Colonic mucosa (tissue), 4 donors: Measurements from ENCODE around the gene RANBP3L. TPM values are rescaled to one million over a fixed set of nuclear protein-coding genes. Genes with fewer than 3 reads are reported as not detected.
"Not testable (repeated sequence)": the region's sequence is repeated elsewhere in the genome, so short reads cannot be mapped to it uniquely, and the experiment has no call there.

Experiments
- DNase-seq: peaks from one replicate; pipeline ENCODE4 v3.0.0-alpha.2; 2020
- H3K27ac ChIP-seq: fragments of 200-600 bp; one replicate; pipeline ENCODE4 v1.8.0; 2021
- H3K27me3 ChIP-seq: fragments of 200-600 bp; one replicate; pipeline ENCODE4 v1.8.0; 2021
- H3K36me3 ChIP-seq: fragments of 200-600 bp; one replicate; pipeline ENCODE4 v1.8.0; 2021
- H3K4me1 ChIP-seq: fragments of 200-600 bp; one replicate; pipeline ENCODE4 v1.8.0; 2021; ENCODE audit warnings: mild to moderate bottlenecking
- H3K4me3 ChIP-seq: fragments of 200-600 bp; one replicate; pipeline ENCODE4 v1.8.0; 2021
- H3K9ac ChIP-seq, 2 donors: one replicate each; pipeline ENCODE4 v1.7.0; 2013; ENCODE audit warnings: control low read depth in 2 of 2, low read depth in 2 of 2, low read length in 2 of 2
- H3K9me3 ChIP-seq: fragments of 200-600 bp; one replicate; pipeline ENCODE4 v1.8.0; 2021
- CTCF ChIP-seq: fragments of 200-600 bp; IDR thresholded peaks from one replicate; pipeline ENCODE4 v1.8.0; 2022; ENCODE audit warnings: antibody characterized with exemption, mild to moderate bottlenecking
- intact Hi-C: fragments of 100-400 bp; cut with DNase I; formaldehyde crosslinking; loops from one replicate; pipeline ENCODE4 v1.14.1; 2022
- total RNA-seq, 2 donors: library from RNA; stranded (reverse); fragmentation: NEBNext Ultra II Directional in 1 of 2; extraction: Animal tissue kit (Norgen Biotek cat#: 25700) in 1 of 2; gene quantifications; one replicate each; pipeline ENCODE4 v1.2.1, GENCODE V29; 2021
- donor health status: healthy.
- donor health status: DM: no; HTN: no; CAD: no.
- donor health status: DM: no; HTN: no; CAD: no.

The RANBP3L gene
- total RNA-seq, 2 donors from 2014 or later, result 0.19 TPM; not detected in 1

GRCh38 chr5:36206913-36207312, 94.8 kb downstream of the RANBP3L start:
- intact Hi-C loops, result no loop called here
- no peaks in the 10 kb centered on the region for H3K4me1 ChIP-seq
- TF ChIP-seq CTCF, result no peak
- no peaks in the 10 kb centered on the region for H3K9me3 ChIP-seq
- DNase-seq, result no peak
- H3K36me3 ChIP-seq, result no peaks in the 10 kb centered on the region
- H3K27me3 ChIP-seq, result no peaks in the 10 kb centered on the region
- no peak overlapping the region for H3K9ac ChIP-seq
- no peak overlapping the region for H3K4me3 ChIP-seq
- H3K27ac ChIP-seq, result no peak overlapping the region

DNA sequence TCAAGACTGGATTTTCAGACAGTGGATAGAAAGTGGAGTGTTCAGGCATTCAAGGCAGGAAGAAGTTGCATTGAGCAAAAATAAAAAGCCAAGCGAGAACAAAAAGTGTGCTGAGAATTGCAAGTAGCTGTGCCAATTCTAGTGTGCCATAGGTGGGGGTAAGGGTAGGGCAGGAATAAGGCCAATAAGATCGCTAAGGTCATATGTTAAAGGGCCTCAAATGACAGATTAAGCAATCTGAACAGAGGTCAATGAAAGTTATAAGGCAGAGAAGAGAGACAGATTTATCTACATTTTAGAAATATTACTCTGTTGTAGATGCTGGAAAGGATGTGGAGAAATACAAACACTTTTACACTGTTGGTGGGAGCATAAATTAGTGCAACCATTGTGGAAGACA, 96.4 kb downstream of the RANBP3L start:
- no peak for TF ChIP-seq CTCF
- intact Hi-C loops, result no loop called here
- Histone ChIP-seq H3K36me3 (no peaks in the 10 kb centered on the region), H3K4me3 (no peak overlapping the region), H3K9me3 (no peaks in the 10 kb centered on the region), H3K27me3 (no peaks in the 10 kb centered on the region), H3K4me1 (no peaks in the 10 kb centered on the region), H3K9ac (no peak overlapping the region), H3K27ac (no peak overlapping the region)
- no peak for DNase-seq

DNA sequence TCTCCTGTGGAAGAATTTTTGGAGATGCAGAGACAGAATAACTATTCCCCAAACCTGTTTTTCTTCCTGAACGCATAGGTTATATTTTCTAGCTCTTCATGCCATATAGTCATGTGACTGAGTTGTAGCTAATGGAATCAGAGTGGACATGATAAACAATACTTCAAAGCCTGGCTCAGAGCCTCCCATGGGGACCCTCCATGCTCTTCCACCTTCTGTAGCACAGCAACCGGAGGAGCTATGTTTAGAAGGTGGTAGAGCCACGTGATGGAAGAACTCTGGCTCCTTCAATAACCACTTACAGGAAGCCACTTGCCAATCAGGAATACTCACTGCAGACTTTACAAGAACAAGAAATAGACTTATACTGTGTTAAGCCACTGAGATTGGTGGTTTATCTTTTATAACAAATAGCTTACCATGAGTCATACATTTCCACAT, 99.2 kb downstream of the RANBP3L start:
- TF ChIP-seq CTCF, result no peak
- H3K4me1 ChIP-seq, result no peaks in the 10 kb centered on the region
- H3K9ac ChIP-seq, result no peak overlapping the region
- H3K9me3 ChIP-seq, result no peaks in the 10 kb centered on the region
- no peaks in the 10 kb centered on the region for H3K36me3 ChIP-seq
- no peak for DNase-seq
- no peak overlapping the region for H3K27ac ChIP-seq
- intact Hi-C loops, result no loop called here
- no peak overlapping the region for H3K4me3 ChIP-seq
- H3K27me3 ChIP-seq, result no peaks in the 10 kb centered on the region

- no peak for DNase-seq
- intact Hi-C loops, result no loop called here
- Histone ChIP-seq H3K36me3 (peaks cover 7% of the 10 kb centered on the region), H3K27me3 (no peaks in the 10 kb centered on the region), H3K27ac (no peak overlapping the region), H3K4me1 (no peaks in the 10 kb centered on the region), H3K9ac (no peak overlapping the region), H3K4me3 (no peak overlapping the region), H3K9me3 (no peaks in the 10 kb centered on the region)
- no peak for TF ChIP-seq CTCF
Observed at GRCh38 chr5:36200513-36200912, 101.2 kb downstream of the RANBP3L start.

DNA sequence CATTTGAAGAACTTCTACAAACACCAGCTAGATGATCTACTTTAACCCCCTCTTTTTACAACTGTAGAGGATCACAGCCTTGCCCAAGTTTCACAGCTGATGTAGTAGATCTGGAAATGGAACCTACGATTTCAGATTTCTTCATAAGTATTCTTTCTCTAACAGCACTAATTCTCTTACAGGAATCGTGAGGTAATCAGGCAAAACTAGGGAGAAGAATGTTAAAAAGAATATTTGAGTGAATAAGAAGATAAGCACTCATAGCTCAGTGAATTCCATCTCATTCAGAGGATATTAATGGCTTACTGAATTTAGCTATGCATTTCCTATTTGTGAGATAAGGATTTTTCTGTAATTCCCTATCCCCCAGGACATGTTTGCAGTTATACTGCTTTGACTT, 102.1 kb downstream of the RANBP3L start:
- no peak overlapping the region for H3K27ac ChIP-seq
- H3K9ac ChIP-seq, result no peak overlapping the region
- no peaks in the 10 kb centered on the region for H3K27me3 ChIP-seq
- intact Hi-C loops, result no loop called here
- TF ChIP-seq CTCF, result no peak
- DNase-seq, result no peak
- peaks cover 7% of the 10 kb centered on the region for H3K36me3 ChIP-seq
- H3K4me1 ChIP-seq, result no peaks in the 10 kb centered on the region
- no peak overlapping the region for H3K4me3 ChIP-seq
- H3K9me3 ChIP-seq, result no peaks in the 10 kb centered on the region

GRCh38 chr5:36198783-36199182, 102.9 kb downstream of the RANBP3L start:
- H3K36me3 ChIP-seq, H3K9me3 ChIP-seq, DNase-seq, intact Hi-C loops, H3K4me1 ChIP-seq, H3K9ac ChIP-seq, H3K27me3 ChIP-seq, H3K27ac ChIP-seq, H3K4me3 ChIP-seq: not testable (repeated sequence)

Other genes with a start within 250 kb of the RANBP3L start
- not detected for gene UGT3A2, start 235.0 kb downstream of the RANBP3L start, total RNA-seq
- 10 to 100 TPM; 12.7 to 17.5 TPM for gene LMBRD2, start 150.0 kb downstream of the RANBP3L start, total RNA-seq
- 10 to 100 TPM; 20.2 to 54.6 TPM for gene SKP2, start 149.8 kb downstream of the RANBP3L start, total RNA-seq
- gene NADK2, start 60.0 kb downstream of the RANBP3L start, total RNA-seq, result 10 to 100 TPM; 28.6 to 31.3 TPM